ENCODE measurements around the gene CSPG4.
"Not testable (repeated sequence)": the region's sequence is repeated elsewhere in the genome, so short reads cannot be mapped to it uniquely, and the experiment has no call there.

- not testable (repeated sequence) for TF ChIP-seq CTCF (IDR thresholded peaks at IDR 0.05; ENCODE audit: low read depth, low read length, poor library complexity, severe bottlenecking); EZH2phosphoT487 (IDR thresholded peaks at IDR 0.05; ENCODE audit: borderline replicate concordance, low read length)
Measured at GRCh38 chr15:75754871-75755270, 42.2 kb upstream of the CSPG4 start.
